Colonic mucosa (tissue), 4 donors: ENCODE data around the gene CHL1. TPM values are rescaled to one million over a fixed set of nuclear protein-coding genes. Genes with fewer than 3 reads are reported as not detected.

Experiments
- DNase-seq: peaks from one replicate; pipeline ENCODE4 v3.0.0-alpha.2; 2020
- H3K27ac ChIP-seq: fragments of 200-600 bp; one replicate; pipeline ENCODE4 v1.8.0; 2021
- H3K27me3 ChIP-seq: fragments of 200-600 bp; one replicate; pipeline ENCODE4 v1.8.0; 2021
- H3K36me3 ChIP-seq: fragments of 200-600 bp; one replicate; pipeline ENCODE4 v1.8.0; 2021
- H3K4me1 ChIP-seq: fragments of 200-600 bp; one replicate; pipeline ENCODE4 v1.8.0; 2021; ENCODE audit warnings: mild to moderate bottlenecking
- H3K4me3 ChIP-seq: fragments of 200-600 bp; one replicate; pipeline ENCODE4 v1.8.0; 2021
- H3K9ac ChIP-seq, 2 donors: one replicate each; pipeline ENCODE4 v1.7.0; 2013; ENCODE audit warnings: control low read depth in 2 of 2, low read depth in 2 of 2, low read length in 2 of 2
- H3K9me3 ChIP-seq: fragments of 200-600 bp; one replicate; pipeline ENCODE4 v1.8.0; 2021
- CTCF ChIP-seq: fragments of 200-600 bp; IDR thresholded peaks from one replicate; pipeline ENCODE4 v1.8.0; 2022; ENCODE audit warnings: antibody characterized with exemption, mild to moderate bottlenecking
- intact Hi-C: fragments of 100-400 bp; cut with DNase I; formaldehyde crosslinking; loops from one replicate; pipeline ENCODE4 v1.14.1; 2022
- total RNA-seq, 2 donors: library from RNA; stranded (reverse); fragmentation: NEBNext Ultra II Directional in 1 of 2; extraction: Animal tissue kit (Norgen Biotek cat#: 25700) in 1 of 2; gene quantifications; one replicate each; pipeline ENCODE4 v1.2.1, GENCODE V29; 2021
- donor health status: healthy.
- donor health status: DM: no; HTN: no; CAD: no.
- donor health status: DM: no; HTN: no; CAD: no.

Gene CHL1
- total RNA-seq, 2 donors from 2014 or later = 2.9 to 7.5 TPM

- Histone ChIP-seq H3K9me3 (no peaks in the 10 kb centered on the region), H3K27me3 (no peaks in the 10 kb centered on the region), H3K4me3 (no peak overlapping the region), H3K36me3 (no peaks in the 10 kb centered on the region), H3K4me1 (no peaks in the 10 kb centered on the region), H3K27ac (no peak overlapping the region), H3K9ac (no peak overlapping the region)
- intact Hi-C loops = no loop called here
- TF ChIP-seq CTCF = no peak
- DNase-seq = no peak
These were observed 156.7 kb downstream of the CHL1 start for GRCh38 chr3:353191-353739.

GRCh38 chr3:354432-354831 lies 157.9 kb downstream of the CHL1 start:
- H3K4me1 ChIP-seq = no peaks in the 10 kb centered on the region
- no peaks in the 10 kb centered on the region for H3K9me3 ChIP-seq
- H3K36me3 ChIP-seq = no peaks in the 10 kb centered on the region
- intact Hi-C loops = no loop called here
- TF ChIP-seq CTCF = peak; percentile 51
- peak; percentile 31 for DNase-seq
- no peak overlapping the region for H3K9ac ChIP-seq
- no peaks in the 10 kb centered on the region for H3K27me3 ChIP-seq
- no peak overlapping the region for H3K4me3 ChIP-seq
- H3K27ac ChIP-seq = no peak overlapping the region

GRCh38 chr3:355622-356021 lies 159.1 kb downstream of the CHL1 start:
- DNase-seq = no peak
- no peak overlapping the region for H3K27ac ChIP-seq

GRCh38 chr3:356952-357351 lies 160.4 kb downstream of the CHL1 start:
- no peak for TF ChIP-seq CTCF
- Histone ChIP-seq H3K27ac (no peak overlapping the region), H3K36me3 (no peaks in the 10 kb centered on the region), H3K27me3 (no peaks in the 10 kb centered on the region), H3K9me3 (no peaks in the 10 kb centered on the region), H3K4me3 (no peak overlapping the region), H3K4me1 (no peaks in the 10 kb centered on the region), H3K9ac (no peak overlapping the region)
- DNase-seq = no peak
- intact Hi-C loops = no loop called here

More at GRCh38 chr3:355622-356021, 159.1 kb downstream of the CHL1 start:
- no peak for TF ChIP-seq CTCF
- Histone ChIP-seq H3K9me3 (no peaks in the 10 kb centered on the region), H3K27me3 (no peaks in the 10 kb centered on the region), H3K9ac (no peak overlapping the region), H3K4me1 (no peaks in the 10 kb centered on the region), H3K4me3 (no peak overlapping the region), H3K36me3 (no peaks in the 10 kb centered on the region)
- intact Hi-C loops = no loop called here

GRCh38 chr3:359672-360071 lies 163.1 kb downstream of the CHL1 start:
- no peaks in the 10 kb centered on the region for H3K4me1 ChIP-seq
- no peak for DNase-seq
- TF ChIP-seq CTCF = no peak
- no peak overlapping the region for H3K4me3 ChIP-seq
- no peaks in the 10 kb centered on the region for H3K36me3 ChIP-seq
- no peak overlapping the region for H3K27ac ChIP-seq
- no peaks in the 10 kb centered on the region for H3K9me3 ChIP-seq
- H3K27me3 ChIP-seq = no peaks in the 10 kb centered on the region
- H3K9ac ChIP-seq = no peak overlapping the region
- intact Hi-C loops = no loop called here
